Esophagus squamous epithelium (tissue), 5 donors: Measurements from ENCODE around the gene ANKRD60. TPM values are rescaled to one million over a fixed set of nuclear protein-coding genes. Genes with fewer than 3 reads are reported as not detected.
A peak's percentile ranks its signal among the peaks of the same experiment; 100 is the strongest.

Source experiments
- DNase-seq: peaks from one replicate; lab custom pipeline; 2025; lab: John Stamatoyannopoulos, UW
- H3K27ac ChIP-seq, 4 donors: fragments of 200-600 bp; sonication (generic); one replicate each; pipeline ENCODE4 v1.5.1; 2016 to 2019; ENCODE audit warnings: mild to moderate bottlenecking in 1 of 4
- H3K27me3 ChIP-seq, 4 donors: fragments of 200-600 bp; sonication (generic); 1 replicate in 3 of 4; 2 replicates in 1 of 4; pipeline versions ENCODE4 v1.5.1 to v1.6.0; 2017 to 2021; ENCODE audit warnings: antibody characterized with exemption in 1 of 4
- H3K36me3 ChIP-seq, 3 donors: fragments of 200-600 bp; sonication (generic); one replicate each; pipeline ENCODE4 v1.5.1; 2016 to 2019
- H3K4me1 ChIP-seq, 3 donors: fragments of 200-600 bp; sonication (generic); one replicate each; pipeline ENCODE4 v1.5.1; 2017 to 2019
- H3K4me3 ChIP-seq, 4 donors: fragments of 200-600 bp; sonication (generic); 1 replicate in 3 of 4; 2 replicates in 1 of 4; pipeline ENCODE4 v1.5.1; 2016 to 2019; ENCODE audit warnings: mild to moderate bottlenecking in 2 of 4, moderate library complexity in 1 of 4
- H3K9me3 ChIP-seq, 3 donors: fragments of 200-600 bp; sonication (generic); one replicate each; pipeline ENCODE4 v1.5.1; 2016 to 2019
- POLR2A ChIP-seq, 4 donors: fragments of 450-650 bp; IDR thresholded peaks; one replicate each; pipeline ENCODE4 v1.6.1; 2017; ENCODE audit warnings: antibody characterized with exemption in 4 of 4, mild to moderate bottlenecking in 4 of 4, moderate library complexity in 3 of 4
- WGBS, 2 donors: methylation state at CpG; one replicate each; pipeline ENCODE4 v1.1.5; 2018; 5-methylcytosine and 5-hydroxymethylcytosine counted together
- intact Hi-C: fragments of 100-400 bp; cut with DNase I; formaldehyde crosslinking; loops from one replicate; pipeline ENCODE4 v1.15.0; 2022
- total RNA-seq, 4 donors: library from RNA; depleted of rRNA; stranded (reverse); fragments of >200 nt; gene quantifications; one replicate each; pipeline ENCODE4 v1.1.0, GENCODE V29; 2016
- TF ChIP-seq, protein P1 (sequence below), 6 experiments: fragments of 450-650 bp in 4 of 6; fragments of 200-600 bp in 2 of 6; sonication (generic) in 2 of 6; IDR thresholded peaks; one replicate each; pipeline ENCODE4 v1.5.1; 2016 to 2019; ENCODE audit warnings: antibody characterized with exemption in 6 of 6, mild to moderate bottlenecking in 4 of 6, moderate library complexity in 4 of 6
- donor health status: DM: yes; HTN: yes; CAD: no.

Gene ANKRD60
- total RNA-seq, 4 donors from 2014 or later = not detected

DNA sequence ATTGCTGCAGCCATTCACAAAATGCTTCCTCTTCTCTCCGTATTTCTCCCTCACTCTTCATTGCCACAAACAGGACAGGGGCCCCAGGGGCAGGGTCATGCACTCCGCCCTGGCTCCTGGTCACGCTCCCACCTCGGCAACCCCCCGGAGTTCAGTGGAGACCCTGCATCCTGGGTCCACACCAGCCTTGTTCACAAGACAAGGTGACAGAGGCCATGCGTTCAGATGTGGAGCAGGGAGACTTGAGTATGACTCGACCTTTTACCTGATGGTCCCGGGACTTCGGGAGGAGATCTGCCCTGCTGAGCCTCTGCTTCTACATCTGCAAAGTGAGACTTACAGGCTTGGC lies 49.4 kb downstream of the ANKRD60 start:
- peaks cover 5 to 31% (median 21%) of the 10 kb centered on the region in 3 donors for H3K4me1 ChIP-seq
- no peak for TF ChIP-seq POLR2A (IDR thresholded peaks at IDR 0.05)
- TF ChIP-seq, protein P1, sequence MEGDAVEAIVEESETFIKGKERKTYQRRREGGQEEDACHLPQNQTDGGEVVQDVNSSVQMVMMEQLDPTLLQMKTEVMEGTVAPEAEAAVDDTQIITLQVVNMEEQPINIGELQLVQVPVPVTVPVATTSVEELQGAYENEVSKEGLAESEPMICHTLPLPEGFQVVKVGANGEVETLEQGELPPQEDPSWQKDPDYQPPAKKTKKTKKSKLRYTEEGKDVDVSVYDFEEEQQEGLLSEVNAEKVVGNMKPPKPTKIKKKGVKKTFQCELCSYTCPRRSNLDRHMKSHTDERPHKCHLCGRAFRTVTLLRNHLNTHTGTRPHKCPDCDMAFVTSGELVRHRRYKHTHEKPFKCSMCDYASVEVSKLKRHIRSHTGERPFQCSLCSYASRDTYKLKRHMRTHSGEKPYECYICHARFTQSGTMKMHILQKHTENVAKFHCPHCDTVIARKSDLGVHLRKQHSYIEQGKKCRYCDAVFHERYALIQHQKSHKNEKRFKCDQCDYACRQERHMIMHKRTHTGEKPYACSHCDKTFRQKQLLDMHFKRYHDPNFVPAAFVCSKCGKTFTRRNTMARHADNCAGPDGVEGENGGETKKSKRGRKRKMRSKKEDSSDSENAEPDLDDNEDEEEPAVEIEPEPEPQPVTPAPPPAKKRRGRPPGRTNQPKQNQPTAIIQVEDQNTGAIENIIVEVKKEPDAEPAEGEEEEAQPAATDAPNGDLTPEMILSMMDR (IDR thresholded peaks at IDR 0.05) = no peak
- H3K27ac ChIP-seq = no peak overlapping the region
- intact Hi-C loops = no loop called here
- DNase-seq = no peak
- peak overlapping the region in 3 of 4 donors; percentile 19 to 55 (median 30) for H3K4me3 ChIP-seq
- peaks cover 0 to 53% (median 0%) of the 10 kb centered on the region in 4 donors for H3K27me3 ChIP-seq
- H3K36me3 ChIP-seq = no peaks in the 10 kb centered on the region
- WGBS, 2 donors = 50 to 59% methylated on average over 6 to 9 of the region's 9 CpGs
- peaks cover 0 to 7% (median 5%) of the 10 kb centered on the region in 3 donors for H3K9me3 ChIP-seq

DNA sequence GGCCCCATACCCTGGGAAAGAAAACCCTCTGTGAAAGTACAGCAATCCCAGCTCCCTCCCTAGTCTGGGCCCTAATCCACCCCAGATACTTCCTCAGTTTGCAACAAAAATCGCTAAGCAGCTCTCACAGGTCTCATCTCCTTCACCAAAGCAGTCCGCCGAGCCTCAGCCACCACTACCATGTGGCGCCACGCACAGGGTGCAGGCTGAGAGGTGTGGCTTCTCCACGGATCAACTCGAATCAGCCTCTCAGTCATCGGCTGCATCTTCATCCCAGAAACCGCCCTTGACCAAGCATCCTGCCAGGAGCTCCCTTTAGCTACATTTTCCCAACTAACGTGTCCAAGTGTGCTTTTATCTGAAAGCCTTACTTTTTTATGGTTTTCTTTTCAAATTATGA lies 50.7 kb downstream of the ANKRD60 start:
- Histone ChIP-seq H3K9me3 (no peaks in the 10 kb centered on the region), H3K4me1 (peaks cover 5 to 31% (median 21%) of the 10 kb centered on the region in 3 donors), H3K4me3 (no peak overlapping the region), H3K27me3 (peaks cover 0 to 42% (median 0%) of the 10 kb centered on the region in 4 donors), H3K27ac (no peak overlapping the region), H3K36me3 (no peaks in the 10 kb centered on the region)
- DNase-seq = no peak
- 79 to 92% methylated on average over 10 of the region's 10 CpGs for WGBS, 2 donors
- intact Hi-C loops = no loop called here
- no peak for TF ChIP-seq POLR2A (IDR thresholded peaks at IDR 0.05)
- TF ChIP-seq, protein P1 (IDR thresholded peaks at IDR 0.05) = no peak

DNA sequence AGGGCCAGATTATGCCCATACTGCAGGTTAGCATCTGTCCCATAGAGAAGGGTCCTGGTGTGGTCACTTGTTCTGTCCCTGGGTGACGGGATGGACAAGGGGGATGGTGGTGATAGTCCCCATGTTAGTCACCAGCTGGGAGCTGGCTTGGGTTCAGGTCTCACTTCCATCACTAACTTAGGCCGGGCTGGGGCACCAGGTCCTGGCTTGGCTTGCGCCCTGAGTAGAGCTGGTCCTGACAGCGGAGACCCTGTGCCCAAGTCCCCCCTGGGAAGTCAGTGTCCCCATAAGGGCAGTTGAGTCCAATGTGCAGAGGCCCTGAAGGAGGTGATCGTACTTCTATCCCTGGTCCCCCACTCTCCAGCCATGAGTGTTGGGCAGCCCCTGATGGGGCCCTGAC lies 52.6 kb downstream of the ANKRD60 start:
- H3K36me3 ChIP-seq = no peaks in the 10 kb centered on the region
- no peak for TF ChIP-seq POLR2A (IDR thresholded peaks at IDR 0.05)
- TF ChIP-seq, protein P1 (IDR thresholded peaks at IDR 0.05) = no peak
- 71% methylated on average over 1 of the region's 5 CpGs; no CpG with 5 or more reads in 1 of the 2 donors for WGBS, 2 donors
- DNase-seq = no peak
- no peaks in the 10 kb centered on the region for H3K9me3 ChIP-seq
- H3K4me3 ChIP-seq = no peak overlapping the region
- peaks cover 5 to 31% (median 21%) of the 10 kb centered on the region in 3 donors for H3K4me1 ChIP-seq
- H3K27ac ChIP-seq = peak overlapping the region in 3 of 4 donors; percentile 67 to 83 (median 78)
- peaks cover 0 to 25% (median 0%) of the 10 kb centered on the region in 4 donors for H3K27me3 ChIP-seq
- intact Hi-C loops = no loop called here

DNA sequence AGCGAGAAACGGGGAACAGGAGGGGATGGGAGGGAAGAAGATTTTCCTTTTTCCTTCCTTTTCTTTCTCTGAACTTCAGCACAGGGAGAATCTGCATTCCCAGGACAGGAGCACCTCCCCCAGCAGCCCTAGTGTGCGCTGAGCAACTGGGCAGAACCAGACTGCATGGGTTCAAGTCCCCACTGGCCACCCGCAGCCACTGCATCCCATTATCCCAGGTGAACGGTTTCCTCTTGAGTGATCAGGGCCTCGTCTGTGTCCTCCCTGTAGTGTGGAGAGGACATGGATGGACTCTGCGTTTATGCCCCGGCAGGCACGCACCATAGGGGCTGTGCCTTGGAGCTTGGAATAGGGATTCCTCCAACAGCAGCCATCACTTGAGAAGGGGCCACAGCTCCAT lies 53.0 kb downstream of the ANKRD60 start:
- H3K27me3 ChIP-seq = peaks cover 0 to 21% (median 0%) of the 10 kb centered on the region in 4 donors
- no peak for DNase-seq
- WGBS, 2 donors = 52 to 74% methylated on average over 4 to 6 of the region's 9 CpGs
- peak overlapping the region; percentile 25 to 83 (median 72) for H3K27ac ChIP-seq
- H3K36me3 ChIP-seq = no peaks in the 10 kb centered on the region
- intact Hi-C loops = no loop called here
- H3K4me3 ChIP-seq = peak overlapping the region in 1 of 4 donors; percentile 25
- TF ChIP-seq, protein P1 (IDR thresholded peaks at IDR 0.05) = no peak
- no peak for TF ChIP-seq POLR2A (IDR thresholded peaks at IDR 0.05)
- H3K4me1 ChIP-seq = peaks cover 5 to 31% (median 21%) of the 10 kb centered on the region in 3 donors
- no peaks in the 10 kb centered on the region for H3K9me3 ChIP-seq

DNA sequence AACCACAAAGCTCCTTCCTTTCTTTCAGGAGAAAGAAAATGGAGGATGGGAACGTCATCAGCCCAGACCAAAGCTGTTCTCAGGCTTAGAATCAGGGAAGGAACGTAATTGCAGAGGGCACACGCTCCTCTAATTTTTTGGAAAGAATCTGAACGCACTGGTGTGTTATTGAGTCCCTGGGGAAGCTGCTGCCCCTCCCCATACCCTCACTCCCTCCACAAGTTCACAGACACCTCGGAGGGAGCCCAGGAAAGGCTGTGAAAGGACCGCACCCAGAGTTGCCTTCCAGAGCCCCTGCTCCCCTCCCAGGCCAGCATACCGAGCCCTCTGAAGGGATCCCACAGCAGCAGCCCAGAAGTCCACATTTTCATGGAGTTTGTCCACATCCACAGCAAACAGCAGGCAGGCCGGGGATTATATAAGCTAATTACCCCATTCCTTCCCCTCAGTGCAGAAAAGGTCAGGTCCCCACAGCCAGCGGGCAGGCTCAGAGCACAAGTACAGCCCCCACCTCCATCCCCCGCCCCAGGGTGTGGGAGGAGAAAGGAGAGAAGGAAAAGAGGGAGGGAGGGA lies 53.7 kb downstream of the ANKRD60 start:
- no peak for TF ChIP-seq POLR2A (IDR thresholded peaks at IDR 0.05)
- TF ChIP-seq, protein P1 (IDR thresholded peaks at IDR 0.05) = no peak
- H3K27me3 ChIP-seq = peaks cover 0 to 15% (median 0%) of the 10 kb centered on the region in 4 donors
- H3K27ac ChIP-seq = peak overlapping the region; percentile 25 to 83 (median 72)
- no peaks in the 10 kb centered on the region for H3K36me3 ChIP-seq
- H3K4me3 ChIP-seq = peak overlapping the region in 3 of 4 donors; percentile 25 to 47 (median 25)
- no peaks in the 10 kb centered on the region for H3K9me3 ChIP-seq
- peaks cover 2 to 29% (median 21%) of the 10 kb centered on the region in 3 donors for H3K4me1 ChIP-seq
- intact Hi-C loops = no loop called here
- DNase-seq = no peak
- 31 to 45% methylated on average over 5 to 10 of the region's 10 CpGs for WGBS, 2 donors
